Measurements from ENCODE around the gene OR6X1. TPM values are rescaled to one million over a fixed set of nuclear protein-coding genes. Genes with fewer than 3 reads are reported as not detected.
"Not testable (repeated sequence)": the region's sequence is repeated elsewhere in the genome, so short reads cannot be mapped to it uniquely, and the experiment has no call there.

The OR6X1 gene
- total RNA-seq, 1 experiment from 2014 or later, result not detected

- no peak for TF ChIP-seq ZNF263 (CRISPR knock-in tag; IDR thresholded peaks at IDR 0.05; ENCODE audit: low read depth)
- TF ChIP-seq USF2 (CRISPR knock-in tag; IDR thresholded peaks at IDR 0.05), result no peak
- no peak for TF ChIP-seq SOX15 (CRISPR knock-in tag; IDR thresholded peaks at IDR 0.05)
- no peak for TF ChIP-seq KAT7 (CRISPR knock-in tag; IDR thresholded peaks at IDR 0.05; ENCODE audit: borderline replicate concordance)
- no peak for TF ChIP-seq OVOL2 (CRISPR knock-in tag; IDR thresholded peaks at IDR 0.05; ENCODE audit: borderline replicate concordance)
- no peak for TF ChIP-seq USF1 (CRISPR knock-in tag; IDR thresholded peaks at IDR 0.05)
- TF ChIP-seq CBFB (CRISPR knock-in tag; IDR thresholded peaks at IDR 0.05; ENCODE audit: low read depth), result no peak
- TF ChIP-seq ELF4 (CRISPR knock-in tag; IDR thresholded peaks at IDR 0.05; ENCODE audit: low read depth), result no peak
- no peak for TF ChIP-seq GRHL2 (CRISPR knock-in tag; IDR thresholded peaks at IDR 0.05; ENCODE audit: insufficient replicate concordance, severe bottlenecking)
- TF ChIP-seq RORB (CRISPR knock-in tag; IDR thresholded peaks at IDR 0.05), result no peak
- no peak for TF ChIP-seq ESRRA (CRISPR knock-in tag; IDR thresholded peaks at IDR 0.05; ENCODE audit: borderline replicate concordance)
- no peak for TF ChIP-seq JAZF1 (CRISPR knock-in tag; IDR thresholded peaks at IDR 0.05)
- TF ChIP-seq EMX1 (CRISPR knock-in tag; IDR thresholded peaks at IDR 0.05), result no peak
- no peak for TF ChIP-seq ZBTB43 (CRISPR knock-in tag; IDR thresholded peaks at IDR 0.05)
Observed at GRCh38 chr11:123751781-123752180, 2.5 kb downstream of the OR6X1 start (continued).

GRCh38 chr11:123748349-123748748 is 6.0 kb downstream of the OR6X1 start:
- CTCF ChIA-PET; POLR2A ChIA-PET; H3K27me3 Mint-ChIP-seq (ENCODE audit: low read depth); ATAC-seq; DNase-seq (ENCODE audit: low spot score); H3K27ac Mint-ChIP-seq; H3K4me3 Mint-ChIP-seq: not testable (repeated sequence)
- peaks cover 38% of the 10 kb centered on the region for H3K36me3 Mint-ChIP-seq
- H3K9me3 Mint-ChIP-seq, result peaks cover 42% of the 10 kb centered on the region
- H3K4me1 Mint-ChIP-seq, result peaks cover 56% of the 10 kb centered on the region

- ChIA-PET CTCF (interaction anchor here (0.7 to 1.9 kb wide), 8 partner anchors 30 to 449 kb away, joined by 3 to 11 read pairs (median 4); no protein-coding TSS in a partner anchor), POLR2A (interaction anchor here (0.9 kb wide), 1 partner anchor 317 kb away, joined by 3 read pairs; no protein-coding TSS in a partner anchor)
- peak overlapping the region; percentile 38 for H3K4me3 Mint-ChIP-seq
- TF ChIP-seq FOXP4 (CRISPR knock-in tag; IDR thresholded peaks at IDR 0.05) (peak; percentile 24; the same call in 1 of the 2 replicates), PRDM15 (CRISPR knock-in tag; IDR thresholded peaks at IDR 0.05) (peak; percentile 25; the same call in 1 of the 2 replicates), ZNF121 (CRISPR knock-in tag; IDR thresholded peaks at IDR 0.05) (no peak)
- peak; percentile 27 for ATAC-seq
- H3K9me3 Mint-ChIP-seq, result peaks cover 26% of the 10 kb centered on the region
- no peaks in the 10 kb centered on the region for H3K27me3 Mint-ChIP-seq (ENCODE audit: low read depth)
- peaks cover 52% of the 10 kb centered on the region for H3K4me1 Mint-ChIP-seq
- no peak for DNase-seq (ENCODE audit: low spot score)
- H3K27ac Mint-ChIP-seq, result peak overlapping the region; percentile 94
- peaks cover 28% of the 10 kb centered on the region for H3K36me3 Mint-ChIP-seq
Observed at GRCh38 chr11:123745764-123746451, 8.4 kb downstream of the OR6X1 start.
